HS-5 (cell line): ENCODE measurements around the gene PLA2G5.
"Not testable (repeated sequence)": the region's sequence is repeated elsewhere in the genome, so short reads cannot be mapped to it uniquely, and the experiment has no call there.

Experiments
- DNase-seq: peaks from one replicate; pipeline ENCODE4 v3.0.0-alpha.2; 2012; ENCODE audit warnings: low read depth

Gene PLA2G5

GRCh38 chr1:20069874-20070273, at the start of gene PLA2G5:
TSS of gene PLA2G5 (plus strand) at chr1:20070194. CDS start at chr1:20084831, 14,637 bp downstream.
- no peak for DNase-seq

- no peak for DNase-seq
Observed at GRCh38 chr1:20028125-20028524, 41.9 kb upstream of the PLA2G5 start.

- DNase-seq: no peak
Observed at GRCh38 chr1:20028726-20029125, 41.3 kb upstream of the PLA2G5 start.

GRCh38 chr1:20029178-20029912, 40.6 kb upstream of the PLA2G5 start:
- DNase-seq: no peak

GRCh38 chr1:20030436-20031151, 39.4 kb upstream of the PLA2G5 start:
- DNase-seq: not testable (repeated sequence)

GRCh38 chr1:20031161-20031560, 38.8 kb upstream of the PLA2G5 start:
- no peak for DNase-seq

- no peak for DNase-seq
Observed at GRCh38 chr1:20031836-20032235, 38.2 kb upstream of the PLA2G5 start.

- DNase-seq: no peak
Observed at GRCh38 chr1:20032425-20032824, 37.6 kb upstream of the PLA2G5 start.

GRCh38 chr1:20033420-20033819, 36.6 kb upstream of the PLA2G5 start:
- no peak for DNase-seq

GRCh38 chr1:20035114-20035513, 34.9 kb upstream of the PLA2G5 start:
- no peak for DNase-seq

- no peak for DNase-seq
Observed at GRCh38 chr1:20037877-20038276, 32.1 kb upstream of the PLA2G5 start.

GRCh38 chr1:20047096-20047495, 22.9 kb upstream of the PLA2G5 start:
- no peak for DNase-seq

GRCh38 chr1:20048563-20048962, 21.4 kb upstream of the PLA2G5 start:
- DNase-seq: no peak

GRCh38 chr1:20049056-20049798, 20.8 kb upstream of the PLA2G5 start:
- DNase-seq: not testable (repeated sequence)

- no peak for DNase-seq
Observed at GRCh38 chr1:20051218-20051829, 18.7 kb upstream of the PLA2G5 start.

GRCh38 chr1:20052386-20052785, 17.6 kb upstream of the PLA2G5 start:
- DNase-seq: peak; percentile 18

- no peak for DNase-seq
Observed at GRCh38 chr1:20057886-20058420, 12.0 kb upstream of the PLA2G5 start.

GRCh38 chr1:20058531-20058930, 11.5 kb upstream of the PLA2G5 start:
- DNase-seq: peak; percentile 61

- DNase-seq: no peak
Observed at GRCh38 chr1:20059847-20060246, 10.1 kb upstream of the PLA2G5 start.

- not testable (repeated sequence) for DNase-seq
Observed at GRCh38 chr1:20060791-20061190, 9.2 kb upstream of the PLA2G5 start.

GRCh38 chr1:20061866-20062265, 8.1 kb upstream of the PLA2G5 start:
- DNase-seq: no peak

- peak; percentile 87 for DNase-seq
Observed at GRCh38 chr1:20063861-20064292, 6.1 kb upstream of the PLA2G5 start.
